NCI-H748 (cell line): ENCODE measurements around the gene KIDINS220.

Experiments used
- DNase-seq: peaks from one replicate; lab custom pipeline; 2025; ENCODE audit not compliant: unreplicated experiment; lab: John Stamatoyannopoulos, UW

The KIDINS220 gene

DNA sequence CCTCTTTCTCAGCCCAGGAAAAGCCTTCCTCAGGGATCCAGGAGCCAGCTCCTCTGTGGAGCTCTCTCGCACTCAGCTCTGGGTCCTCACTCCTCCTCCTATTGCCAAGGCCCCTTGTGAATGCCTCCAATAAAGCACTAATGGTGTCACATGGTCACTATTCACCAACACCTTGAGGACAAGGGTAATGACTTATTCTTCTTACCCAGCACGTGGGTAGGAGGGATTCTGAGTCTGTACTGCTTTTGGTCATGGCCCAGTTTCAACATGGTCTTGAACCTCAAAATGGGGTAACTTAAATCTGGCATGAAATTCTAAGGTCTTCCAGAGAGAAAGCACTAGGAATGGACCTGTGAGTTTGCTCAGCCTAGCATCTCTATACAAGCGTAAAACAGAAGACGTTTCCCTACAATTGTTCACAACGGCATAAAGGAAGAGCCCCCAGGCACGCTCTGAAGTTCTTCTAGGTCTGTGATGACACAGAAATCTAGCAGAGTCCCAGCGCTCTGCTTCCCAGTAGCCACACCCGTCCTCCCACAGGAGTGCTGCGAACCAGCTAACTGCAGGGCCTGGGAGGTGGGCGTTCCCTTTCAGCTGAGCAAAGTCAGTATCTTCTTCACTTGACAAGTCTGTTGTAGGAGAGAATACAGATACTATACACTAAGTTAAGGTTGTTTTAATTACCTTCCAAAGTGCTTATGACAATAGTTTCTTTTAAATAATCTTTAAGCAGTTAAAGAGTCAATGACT is 14.6 kb upstream of the KIDINS220 start:
- peak; percentile 34 for DNase-seq

DNA sequence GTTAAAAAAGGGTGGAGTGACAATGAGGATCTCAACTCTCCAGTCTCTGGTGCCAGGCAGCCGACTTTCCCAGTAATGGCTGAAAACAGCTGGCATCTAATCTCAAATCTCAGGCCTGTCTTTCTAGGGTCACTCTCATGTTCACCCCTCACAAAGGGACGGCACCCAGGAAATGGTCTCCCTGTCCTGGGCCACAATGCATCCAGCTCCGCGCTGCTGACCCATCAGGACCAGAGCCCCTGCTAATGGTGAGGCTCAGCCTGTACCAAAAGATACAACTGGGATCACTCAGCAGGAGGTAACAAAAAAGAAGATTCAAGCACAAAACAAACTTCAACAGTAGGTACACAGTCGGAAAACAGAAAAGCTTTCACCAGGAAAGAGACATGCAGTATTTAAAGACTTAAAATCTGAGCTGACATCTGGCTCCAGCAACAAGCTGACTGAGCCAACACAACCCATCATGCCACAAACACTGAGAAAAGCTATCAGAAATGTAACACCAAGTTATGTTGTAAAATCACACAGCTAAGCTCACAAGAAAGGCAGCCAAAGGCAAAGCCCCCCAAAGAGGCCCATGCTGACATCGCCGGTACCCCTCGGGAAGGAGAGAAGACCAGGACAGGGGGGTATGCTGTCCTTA is 13.6 kb upstream of the KIDINS220 start:
- no peak for DNase-seq

DNA sequence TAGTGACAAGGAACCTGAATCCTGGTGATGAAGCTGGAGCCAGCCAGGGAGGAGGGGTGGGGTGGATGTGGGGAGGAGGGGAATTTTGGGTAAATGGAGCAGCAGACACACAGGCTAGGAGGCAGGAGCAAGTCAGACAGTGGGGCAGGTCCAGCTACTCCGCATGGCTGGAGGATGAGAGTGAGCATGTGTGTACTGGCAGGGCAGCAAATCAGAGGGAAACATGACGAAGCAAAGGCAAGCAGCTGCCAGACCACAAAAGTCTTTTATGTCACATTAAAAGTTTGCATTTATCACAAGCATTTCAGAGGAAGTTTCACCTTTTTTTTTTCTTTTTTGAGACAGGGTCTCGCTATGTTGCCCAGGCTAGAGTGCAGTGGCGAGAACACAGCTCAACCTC is 11.9 kb upstream of the KIDINS220 start:
- no peak for DNase-seq

DNA sequence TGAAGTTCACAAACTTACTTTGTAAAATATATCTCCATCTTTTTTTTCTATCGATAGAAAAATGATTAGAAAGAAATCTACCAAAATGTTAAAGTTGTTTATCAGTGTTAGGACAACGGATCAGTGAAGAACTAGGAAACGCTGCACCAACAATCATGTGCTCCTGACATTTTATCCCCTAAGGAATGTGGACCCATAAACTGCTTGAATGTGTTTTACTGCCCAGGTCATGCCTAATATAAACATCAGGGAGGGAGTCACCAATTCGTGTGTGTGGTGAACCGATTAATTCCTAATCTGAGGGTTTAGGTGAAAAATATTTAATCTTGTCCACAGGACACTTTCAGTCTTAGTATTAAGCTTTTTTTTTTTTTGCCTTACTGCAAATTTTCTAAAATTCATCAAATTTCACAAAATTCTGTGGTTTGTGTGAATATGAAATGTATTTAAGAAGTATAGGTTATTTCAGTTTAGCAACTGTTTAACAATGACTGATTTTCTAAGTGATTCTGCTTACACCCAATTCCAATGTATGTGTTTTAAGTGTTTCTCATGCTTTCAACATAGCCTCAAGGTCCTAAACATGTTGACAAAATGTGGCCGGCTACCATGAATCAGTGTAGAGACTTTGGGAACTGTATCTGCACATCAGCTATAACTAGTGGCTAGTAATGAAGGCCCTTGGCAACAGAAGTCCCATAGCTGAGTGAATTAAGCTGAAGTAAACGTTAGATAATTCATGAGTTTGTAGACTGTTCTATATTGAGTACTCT is 11.1 kb upstream of the KIDINS220 start:
- DNase-seq, result no peak

DNA sequence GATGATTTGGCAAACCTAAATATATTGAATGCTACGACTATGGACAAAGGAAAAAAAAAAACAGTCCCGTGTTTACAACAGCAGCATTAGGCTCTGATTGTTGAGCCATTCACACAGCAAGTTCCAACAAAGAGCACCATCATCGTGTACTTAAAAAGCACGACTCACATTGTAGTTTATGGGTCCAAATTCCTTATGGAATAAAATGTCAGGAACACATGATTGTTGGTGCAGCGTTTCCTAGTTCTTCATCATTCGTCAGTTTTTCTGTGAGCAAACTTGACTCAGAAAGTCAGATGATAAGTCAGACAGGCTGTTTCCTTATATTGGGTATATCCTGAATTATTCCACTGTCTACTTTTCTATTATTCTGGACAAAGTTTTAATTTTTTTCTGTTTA is 10.0 kb upstream of the KIDINS220 start:
- no peak for DNase-seq

DNA sequence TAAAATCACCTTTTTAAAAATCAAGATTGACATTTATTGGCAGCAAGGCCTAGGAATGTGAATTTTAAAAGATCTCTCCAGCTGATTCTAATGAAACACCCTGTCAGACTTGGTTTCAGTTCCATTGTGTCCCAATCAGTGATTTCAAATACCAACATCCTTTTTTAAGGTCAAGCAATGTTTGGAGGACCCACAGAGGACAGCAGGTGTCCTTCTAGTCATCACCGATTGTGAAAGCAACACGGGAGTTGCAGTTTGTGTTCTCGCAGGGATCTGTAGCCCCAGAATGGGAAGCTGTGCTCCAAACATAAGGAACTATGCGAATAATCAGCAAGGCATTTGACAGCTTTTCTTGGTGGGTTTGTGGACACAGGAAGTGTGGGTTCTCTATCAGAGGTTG is 4.5 kb upstream of the KIDINS220 start:
- no peak for DNase-seq

DNA sequence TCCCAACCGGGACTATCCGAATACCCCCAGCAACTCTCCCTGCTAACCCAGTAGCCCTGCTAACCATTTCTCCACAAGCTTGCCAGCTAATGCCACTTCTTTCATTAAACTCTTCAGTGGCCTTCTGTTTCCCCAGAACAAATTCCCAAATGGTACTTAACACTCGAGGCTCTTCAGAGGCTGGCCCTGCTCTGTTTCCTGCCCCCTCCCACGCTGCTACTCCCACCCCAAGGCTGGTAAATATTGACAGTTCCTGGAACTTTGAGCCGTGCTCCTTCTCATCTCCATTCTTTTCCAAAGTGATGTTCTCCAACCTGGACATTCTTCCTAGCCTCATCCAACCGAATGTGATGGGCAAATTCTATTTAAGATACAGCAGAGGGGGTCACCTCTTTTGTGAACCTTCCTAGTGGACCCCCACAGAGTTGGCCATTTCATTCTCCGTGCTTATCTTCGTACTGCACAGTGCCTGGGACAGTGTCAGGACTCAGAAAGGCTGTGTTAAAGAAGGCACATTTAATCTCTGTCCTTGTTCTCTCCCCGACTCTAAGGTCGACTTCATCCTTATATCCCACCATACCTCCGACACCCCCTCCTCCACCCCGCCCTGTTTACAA is 3.2 kb upstream of the KIDINS220 start:
- DNase-seq, result peak; percentile 16

DNA sequence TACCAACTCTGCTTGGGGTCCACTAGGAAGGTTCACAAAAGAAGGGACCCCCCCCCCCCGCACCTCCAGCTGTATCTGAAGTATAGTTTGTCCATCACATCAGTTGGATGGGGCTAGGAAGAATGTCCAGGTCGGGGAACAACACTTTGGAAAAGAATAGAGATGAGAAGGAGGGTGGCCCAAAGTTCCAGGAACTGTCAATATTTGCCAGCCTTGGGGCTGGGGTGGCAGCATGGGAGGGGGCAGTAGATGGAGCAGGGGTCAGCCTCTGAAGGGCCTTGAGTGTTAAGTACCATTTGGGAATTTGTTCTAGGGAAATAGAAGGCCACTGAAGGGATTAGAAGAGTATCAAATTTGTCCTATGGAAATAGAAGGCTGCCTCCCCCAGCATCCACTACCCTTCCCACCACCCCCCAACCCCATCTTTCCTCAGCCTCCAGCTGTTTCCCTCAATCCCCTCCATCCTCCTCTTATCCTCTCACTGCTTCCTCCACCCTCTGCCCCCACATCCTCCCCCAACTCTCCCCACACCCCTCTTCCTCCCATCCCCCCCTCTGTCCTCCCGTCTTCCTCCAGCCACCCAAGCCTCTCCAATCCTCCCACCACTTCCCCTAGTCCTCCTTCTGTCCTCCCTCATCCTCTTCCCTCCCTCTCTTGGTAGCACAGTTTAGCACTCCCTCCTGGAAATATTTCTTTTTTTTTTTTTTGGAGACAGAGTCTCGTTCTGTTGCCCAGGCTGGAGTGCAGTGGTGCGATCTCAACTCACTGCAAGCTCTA is 2.0 kb upstream of the KIDINS220 start:
- DNase-seq, result no peak

DNA sequence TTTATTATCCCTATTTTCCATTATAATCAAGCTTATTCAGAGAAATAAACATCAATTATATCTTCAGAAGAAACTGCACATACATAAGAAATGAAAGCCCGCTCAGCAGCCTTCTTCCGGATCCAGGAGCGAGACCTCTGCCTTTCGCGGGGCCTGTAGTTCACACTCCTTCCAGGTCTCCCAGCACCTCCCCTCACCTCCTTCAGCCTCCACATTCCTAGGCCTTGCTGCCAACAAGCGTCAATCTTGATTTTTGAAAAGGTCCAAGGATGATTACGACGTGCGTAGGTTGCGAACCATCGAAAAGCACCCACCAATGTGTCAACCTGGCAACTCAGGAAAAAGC is 355 bp upstream of the KIDINS220 start:
- no peak for DNase-seq

DNA sequence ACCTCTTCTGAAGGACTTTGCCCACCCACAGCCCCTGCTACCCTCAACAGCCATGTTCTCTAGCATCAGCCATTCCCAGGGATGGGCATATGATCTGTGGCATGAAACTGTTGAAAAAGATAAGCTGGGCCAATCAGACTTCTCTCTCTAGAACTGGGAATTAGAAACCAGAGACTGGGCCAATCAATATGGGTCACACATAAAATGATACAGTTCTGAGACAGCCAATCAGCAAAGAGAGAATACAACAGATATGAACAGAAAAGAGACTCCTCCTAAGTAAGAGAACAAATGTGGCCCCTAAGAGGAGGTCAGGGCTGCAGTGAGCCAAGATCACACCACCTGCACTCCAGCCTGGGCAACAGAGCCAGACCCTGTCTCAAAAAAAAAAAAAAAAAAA is 2.1 kb downstream of the KIDINS220 start:
- DNase-seq, result no peak

DNA sequence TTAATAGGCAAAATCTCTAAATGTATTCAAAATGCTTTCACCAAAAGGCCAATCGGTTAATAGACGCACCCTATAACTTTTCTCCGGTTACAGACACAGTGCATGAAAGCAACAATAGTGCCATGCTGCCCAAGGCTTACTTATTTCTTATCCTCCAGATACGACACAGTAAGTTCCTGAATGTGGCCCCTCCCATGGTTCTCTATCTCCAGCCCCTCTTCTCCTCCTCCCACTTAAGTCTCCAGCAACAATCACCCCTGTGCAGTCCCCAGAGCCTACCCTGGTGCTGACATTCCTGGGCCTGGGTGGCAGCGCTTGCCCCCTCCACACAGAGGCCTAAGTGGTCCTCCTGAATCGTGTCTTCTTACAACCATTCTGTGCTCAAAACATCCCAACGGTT is 3.6 kb downstream of the KIDINS220 start:
- no peak for DNase-seq

DNA sequence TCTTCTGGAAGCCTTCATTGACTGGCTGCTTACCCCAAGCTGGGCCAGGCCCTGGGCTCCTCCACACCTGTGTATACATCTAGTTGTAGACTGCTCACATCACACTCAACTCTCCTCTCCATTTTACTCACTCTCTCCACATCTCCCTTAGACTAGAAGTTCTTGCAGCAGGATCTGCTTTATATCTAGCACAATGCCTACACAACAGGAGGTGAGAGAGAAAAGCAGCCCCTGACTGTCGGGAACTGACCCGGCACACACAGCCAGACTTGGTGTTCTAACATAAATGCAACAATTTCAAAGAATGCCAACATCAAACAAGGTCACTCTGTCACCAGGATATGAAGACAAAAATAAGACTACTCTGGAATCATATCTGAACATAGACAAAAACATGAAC is 5.9 kb downstream of the KIDINS220 start:
- DNase-seq, result no peak

DNA sequence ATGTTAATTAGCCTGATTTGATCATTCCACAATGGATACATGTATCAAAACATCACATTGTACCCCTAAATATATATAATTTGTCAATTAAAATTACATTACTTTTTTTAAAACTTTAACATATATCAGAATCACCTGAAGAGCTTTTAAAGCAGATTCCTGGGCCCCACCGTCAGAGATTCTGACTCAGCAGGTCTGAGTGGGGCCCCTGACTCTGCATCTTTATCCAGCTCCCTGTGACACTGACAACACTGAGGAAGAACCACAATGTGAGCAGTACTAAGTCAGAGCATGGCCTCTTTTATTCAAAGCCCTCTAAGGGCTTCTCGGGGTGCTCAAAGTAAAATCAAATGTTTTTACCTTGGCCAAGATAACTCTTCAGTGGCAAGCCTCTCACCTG is 9.7 kb downstream of the KIDINS220 start:
- no peak for DNase-seq

DNA sequence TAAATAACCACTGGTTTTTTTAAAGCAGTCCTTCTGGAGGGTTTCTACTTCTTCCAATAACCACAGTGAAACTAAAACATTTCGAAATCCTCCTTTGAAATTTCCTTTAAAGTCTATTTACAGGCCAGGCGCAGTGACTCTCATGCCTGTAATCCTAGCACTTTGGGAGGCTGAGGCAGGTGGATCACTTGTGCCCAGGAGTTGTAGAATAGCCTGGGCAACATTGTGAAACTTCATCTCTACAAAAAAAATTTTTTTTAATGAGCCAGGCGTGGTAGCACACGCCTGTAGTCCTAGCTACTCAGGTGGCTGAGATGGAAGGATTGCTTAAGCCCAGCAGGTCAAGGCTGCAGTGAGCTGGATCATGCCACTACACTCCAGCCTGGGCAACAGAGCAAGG is 15.2 kb downstream of the KIDINS220 start:
- no peak for DNase-seq

DNA sequence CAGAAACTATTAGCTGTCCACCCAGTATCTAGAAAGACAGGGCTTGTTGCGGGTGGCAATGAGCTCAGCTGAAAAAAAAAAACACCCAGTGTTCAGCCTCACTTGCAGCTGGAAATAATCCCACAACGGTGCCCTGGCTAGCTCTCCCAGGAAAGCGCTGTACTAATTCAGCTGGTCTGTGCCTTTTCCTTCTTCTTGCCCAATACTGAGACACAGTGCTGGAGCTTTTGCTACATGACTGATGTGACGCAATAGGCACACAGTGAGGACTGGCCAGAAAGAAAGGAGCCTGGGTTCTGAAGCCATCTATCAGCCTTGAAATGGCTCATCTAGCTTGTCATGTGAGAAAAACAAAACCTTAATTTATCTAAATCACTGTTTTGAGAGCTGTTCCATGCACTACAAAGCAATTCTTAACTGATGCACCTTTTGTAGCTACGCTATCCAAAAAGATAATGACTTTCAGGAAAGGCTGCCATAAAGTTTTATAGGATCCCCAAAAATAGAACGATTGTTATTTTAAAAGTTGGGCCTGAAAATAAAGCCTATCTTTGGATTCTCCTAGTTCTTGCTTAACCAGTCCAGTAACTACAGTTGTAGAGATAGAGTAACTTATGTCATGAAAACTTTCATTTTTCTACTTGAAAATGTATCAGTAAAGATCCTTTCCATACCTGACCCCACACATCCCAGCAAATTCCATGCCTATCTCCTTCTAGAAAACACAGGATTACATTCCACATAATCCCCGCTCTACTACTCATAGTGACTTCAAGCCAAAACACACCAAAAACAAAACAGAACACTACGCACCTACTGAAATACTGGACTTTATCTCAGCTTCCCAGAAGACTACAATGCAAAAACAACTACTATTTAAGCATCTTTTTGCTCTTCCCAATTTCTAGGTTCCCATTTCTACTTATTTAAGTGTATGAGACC is 15.9 kb downstream of the KIDINS220 start:
- DNase-seq, result no peak

DNA sequence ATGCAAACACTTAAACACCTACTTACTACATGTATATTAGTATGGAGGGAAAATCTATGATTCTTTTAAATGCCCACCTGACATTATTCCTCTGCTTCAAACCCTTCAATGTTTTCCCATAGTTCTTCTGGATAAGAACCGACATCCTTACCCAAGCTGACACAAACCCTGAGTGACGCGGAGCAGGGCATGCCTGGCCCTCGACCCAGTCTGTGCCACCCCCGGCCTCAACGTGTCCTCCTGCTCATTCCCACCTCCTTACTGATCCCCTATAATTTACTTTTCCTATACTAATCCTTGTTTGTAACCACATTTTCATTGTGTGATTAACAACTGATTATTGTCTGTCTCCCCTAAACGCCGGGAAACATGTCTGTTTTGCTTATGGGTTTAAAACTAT is 17.5 kb downstream of the KIDINS220 start:
- no peak for DNase-seq

DNA sequence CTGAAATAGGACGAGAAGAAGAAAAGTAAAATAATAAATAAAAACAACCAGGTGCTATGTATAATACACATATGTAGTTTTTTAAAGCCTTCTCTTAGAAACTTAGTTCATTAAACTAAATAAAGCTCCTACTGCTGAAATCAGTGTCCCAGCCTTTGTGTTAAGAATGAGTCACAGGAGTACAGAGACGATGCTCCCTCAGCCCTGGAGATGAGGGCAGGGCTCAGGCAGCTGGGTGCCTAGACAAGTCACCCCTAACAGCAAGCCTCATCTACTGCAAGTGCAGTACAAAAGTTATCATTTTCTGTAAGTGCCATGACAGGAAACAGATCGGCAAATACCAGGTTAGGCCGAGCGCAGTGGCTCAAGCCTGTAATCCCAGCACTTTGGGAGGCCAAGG is 18.2 kb downstream of the KIDINS220 start:
- DNase-seq, result no peak

DNA sequence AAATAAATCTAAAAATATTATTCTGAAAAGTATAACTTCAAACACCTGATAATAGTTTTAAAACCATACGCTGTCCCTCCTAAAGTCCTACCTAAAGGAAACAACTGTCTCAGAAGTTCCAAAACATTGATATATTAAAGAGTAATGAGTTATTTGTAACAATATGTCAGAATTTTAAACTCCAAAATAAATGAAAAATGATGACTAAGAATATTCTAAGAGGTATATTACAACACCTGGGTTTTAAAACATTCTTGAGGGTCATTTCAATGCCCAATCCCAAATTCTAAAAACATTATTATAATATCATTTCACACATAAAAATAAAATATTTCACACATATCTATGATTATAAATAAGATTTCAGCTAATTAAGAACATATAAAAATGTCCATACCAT is 20.2 kb downstream of the KIDINS220 start:
- no peak for DNase-seq

DNA sequence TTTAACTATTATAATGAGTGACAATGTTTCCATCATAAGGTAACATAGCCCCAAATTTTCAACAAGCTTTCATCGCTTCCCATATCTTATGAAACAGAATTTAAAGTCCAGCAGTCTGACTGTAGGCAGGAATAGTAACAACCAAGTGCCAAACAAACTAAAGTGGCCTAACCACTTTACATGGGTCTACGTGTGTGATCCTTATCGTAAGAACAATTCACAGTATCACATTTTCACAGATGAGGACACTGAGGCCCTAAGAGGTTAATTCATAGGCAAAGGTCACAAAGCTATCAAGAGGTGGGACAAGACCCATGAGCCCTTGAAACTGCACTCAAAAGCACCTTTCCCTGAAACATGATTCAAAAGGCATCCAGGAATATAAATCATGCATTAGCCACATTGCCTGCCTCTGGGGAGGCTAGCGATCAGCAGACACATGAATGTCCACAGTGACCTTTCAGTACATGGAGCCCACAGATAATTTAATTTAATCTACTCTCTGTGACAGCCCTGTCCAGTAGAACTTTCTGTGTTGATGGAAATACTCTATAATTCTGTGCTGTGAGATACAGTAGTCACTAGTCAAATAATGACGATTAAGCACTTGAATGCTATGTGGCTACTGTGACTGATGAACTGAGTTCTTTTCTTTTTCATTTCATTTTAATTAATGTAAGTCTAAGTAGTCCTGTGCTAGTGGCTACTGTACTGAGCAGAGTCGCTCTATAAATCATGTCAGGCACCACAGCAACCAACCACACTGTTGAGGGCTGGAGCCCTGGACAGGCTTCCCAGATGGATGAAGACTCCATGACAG is 30.3 kb downstream of the KIDINS220 start:
- no peak for DNase-seq
